T47D (cell line): Measurements from ENCODE around the gene GTF3A.
A peak's percentile ranks its signal among the peaks of the same experiment; 100 is the strongest.

Experiments used
- DNase-seq, 2 experiments: peaks; one replicate each; pipeline versions ENCODE4 v3.0.0 to v3.0.0-alpha.2; 2011 to 2012; ENCODE audit warnings: low read depth in 1 of 2, low spot score in 1 of 2
- JUND ChIP-seq: IDR thresholded peaks from 2 replicates; pipeline ENCODE4 v1.6.1; 2012; ENCODE audit warnings: low read depth
- in situ Hi-C: cut with HindIII; loops from 2 replicates; pipeline ENCODE4 v1.10.0; 2016; ENCODE audit warnings: low sequenced_read_pairs, low pct_unique_long_range_greater_than_20kb

Gene GTF3A

DNA sequence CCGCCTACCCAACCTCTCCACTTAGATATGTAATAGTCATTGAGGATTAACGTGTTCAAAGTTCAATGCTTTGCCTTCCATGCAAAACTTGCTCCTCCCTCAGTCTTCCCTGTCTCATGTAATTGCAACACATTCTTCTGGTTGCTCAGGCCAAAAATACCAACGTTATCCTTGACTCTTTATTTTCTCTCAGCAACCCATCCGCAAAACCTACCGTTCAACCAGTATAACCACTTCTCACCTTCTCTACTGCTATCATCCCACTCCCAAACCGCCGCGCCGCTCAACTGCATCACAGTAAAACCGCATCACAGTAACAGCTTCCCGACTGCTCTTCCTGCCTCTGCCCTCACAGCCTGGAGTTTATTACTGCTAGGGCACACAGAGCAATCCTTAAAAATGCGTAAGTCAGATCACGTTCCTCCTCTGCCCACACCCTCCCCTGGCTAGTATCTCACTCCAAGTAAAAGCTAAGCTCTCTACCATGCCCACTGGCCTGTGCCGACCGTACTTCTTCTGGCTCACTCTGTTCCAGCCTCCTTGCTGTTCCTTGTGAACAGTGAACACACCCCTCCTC, 17.7 kb downstream of the GTF3A start:
- TF ChIP-seq JUND, result no peak
- in situ Hi-C loops, result no loop called here
- DNase-seq, result no peak

DNA sequence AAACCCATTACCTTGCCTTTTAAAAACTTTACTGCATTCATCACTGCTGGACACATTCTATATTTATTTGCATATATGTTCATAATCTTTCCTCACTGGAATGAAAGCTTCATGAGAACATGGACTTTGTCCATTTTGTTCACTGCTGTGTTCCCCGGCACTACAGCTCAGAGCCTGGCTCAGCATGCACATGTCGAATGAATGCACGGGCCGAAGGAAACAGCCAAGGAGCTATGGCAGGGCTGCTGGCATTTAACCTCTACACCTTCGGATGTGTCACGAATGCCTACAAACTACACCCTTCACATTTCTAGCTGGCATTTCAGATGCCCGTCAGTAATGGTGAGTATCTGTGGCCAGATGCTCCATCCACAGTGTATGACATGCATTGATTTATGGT, 18.4 kb downstream of the GTF3A start:
- no peak for DNase-seq
- TF ChIP-seq JUND, result no peak
- in situ Hi-C loops, result no loop called here

DNA sequence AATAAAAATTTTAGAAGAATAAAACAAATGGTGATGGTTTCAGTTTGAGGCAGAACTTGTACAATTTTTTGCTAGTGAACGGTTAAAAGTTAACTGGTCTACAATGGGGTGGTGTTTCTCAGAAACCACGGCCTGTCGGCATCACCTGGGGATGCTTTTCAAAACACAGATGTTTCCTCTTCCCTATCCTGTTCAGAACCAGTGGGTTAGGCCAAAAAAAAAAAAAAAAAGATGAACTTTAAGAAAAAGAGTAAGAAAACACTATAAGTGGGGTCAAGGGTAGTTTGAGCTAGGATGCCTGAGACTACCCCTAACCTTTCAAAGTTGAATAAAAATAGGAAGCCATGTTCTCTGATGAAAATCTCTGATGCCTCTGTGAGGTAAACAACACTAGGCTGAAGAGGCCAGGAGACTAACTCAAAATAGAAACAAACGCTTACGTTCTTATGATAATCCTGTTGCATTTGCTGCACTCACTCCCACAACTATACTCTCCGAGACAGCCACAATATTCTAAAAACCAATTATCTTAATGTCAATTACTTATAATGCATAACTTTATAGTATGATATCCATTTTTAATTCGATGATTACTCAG, 22.7 kb downstream of the GTF3A start:
- in situ Hi-C loops, result no loop called here
- no peak for DNase-seq
- TF ChIP-seq JUND, result no peak

DNA sequence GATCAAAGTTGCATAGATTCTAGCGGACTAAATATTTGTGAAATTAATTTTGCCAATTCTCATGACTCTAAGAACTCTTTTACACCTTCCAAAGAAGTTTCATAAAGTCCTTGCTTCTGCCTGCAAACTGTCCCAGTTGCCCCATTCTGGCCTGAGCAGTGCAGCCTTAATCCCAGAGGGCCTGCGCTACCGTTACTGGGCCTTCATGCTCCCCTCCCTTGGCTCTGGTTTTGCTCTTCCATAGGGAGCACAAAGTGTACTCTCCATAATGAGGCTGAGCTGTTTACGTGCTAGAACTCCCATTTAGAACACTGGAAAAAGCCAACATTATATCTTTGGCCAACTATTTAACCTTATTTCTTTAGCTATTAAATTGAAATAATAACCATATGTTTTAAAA, 23.9 kb downstream of the GTF3A start:
- no peak for TF ChIP-seq JUND
- in situ Hi-C loops, result no loop called here
- DNase-seq, result no peak

DNA sequence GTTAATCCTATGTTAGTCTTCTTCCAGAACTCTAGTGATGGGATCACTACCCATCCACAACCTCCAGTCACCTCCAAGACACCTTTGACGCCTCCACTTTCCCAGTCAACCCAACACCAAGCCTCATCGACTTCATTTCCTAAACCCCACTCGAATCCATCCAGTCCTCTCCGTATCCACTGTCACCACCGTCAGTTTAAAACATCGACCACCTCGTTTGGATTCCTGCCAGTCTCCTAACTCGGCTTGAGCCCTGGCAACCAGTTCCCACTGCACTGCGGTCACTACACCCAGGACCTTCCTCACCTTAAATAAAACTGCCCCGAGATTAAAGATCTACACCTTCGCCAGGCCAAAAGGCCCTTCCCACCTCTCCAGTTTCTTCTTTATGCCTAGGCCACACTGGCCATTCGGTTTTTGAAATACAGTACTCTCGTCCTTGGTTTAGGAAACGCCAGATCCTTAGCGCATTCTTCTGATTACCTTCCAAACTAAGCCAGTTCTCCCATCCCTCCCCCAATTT, 24.7 kb downstream of the GTF3A start:
- in situ Hi-C loops, result no loop called here
- no peak for TF ChIP-seq JUND

DNA sequence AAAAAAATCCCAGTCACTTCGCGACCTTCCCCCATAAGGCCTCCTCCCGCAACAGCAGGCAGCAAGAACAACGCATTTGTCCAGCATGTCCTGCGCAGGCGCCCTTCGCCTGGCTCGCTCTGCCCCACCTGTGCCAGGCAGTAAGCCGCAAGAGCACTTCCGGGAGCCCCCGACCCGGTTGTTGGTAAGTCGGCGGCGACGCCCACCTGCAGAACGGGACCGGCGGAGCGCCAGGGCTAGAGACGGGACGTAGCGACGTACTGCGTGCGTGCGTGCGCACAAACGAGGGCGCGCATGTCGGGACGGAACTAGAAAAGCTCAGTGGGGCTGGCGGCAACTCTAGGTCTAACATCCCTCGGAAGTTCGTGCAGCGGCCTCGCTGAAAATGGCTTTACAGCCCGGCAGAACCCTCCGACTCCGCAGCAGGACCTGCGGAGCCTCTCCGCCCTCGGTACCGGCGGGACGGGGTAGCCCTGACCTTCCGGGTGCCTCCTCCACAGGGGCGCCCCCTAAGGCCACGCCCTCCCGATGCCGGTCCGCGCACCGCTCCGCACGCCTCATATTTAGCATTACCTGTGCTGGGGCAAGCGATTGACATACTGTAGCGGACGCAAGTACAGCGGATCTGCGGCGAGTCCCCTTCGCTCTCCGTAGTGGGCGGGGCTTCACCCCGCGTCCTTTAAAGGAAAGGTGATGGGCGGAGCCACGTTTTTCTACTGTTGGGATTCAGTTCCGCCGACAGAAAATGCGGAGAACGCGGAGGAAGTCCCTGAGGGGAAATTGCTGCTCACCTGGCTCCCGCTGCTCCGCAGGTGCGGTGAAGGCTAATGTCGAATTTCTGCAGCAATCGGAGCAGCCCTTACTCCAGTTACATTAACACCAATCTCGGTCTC, 25.8 kb downstream of the GTF3A start, which contains the start of gene MTIF3:
TSS of gene MTIF3 (minus strand) at position 629 of the 893 bp plus-strand sequence. CDS start 10,116 bp downstream, outside the sequence.
- no peak for TF ChIP-seq JUND
- in situ Hi-C loops, result no loop called here

More for the DNA sequence above, 24.7 kb downstream of the GTF3A start:
- DNase-seq, result no peak

DNA sequence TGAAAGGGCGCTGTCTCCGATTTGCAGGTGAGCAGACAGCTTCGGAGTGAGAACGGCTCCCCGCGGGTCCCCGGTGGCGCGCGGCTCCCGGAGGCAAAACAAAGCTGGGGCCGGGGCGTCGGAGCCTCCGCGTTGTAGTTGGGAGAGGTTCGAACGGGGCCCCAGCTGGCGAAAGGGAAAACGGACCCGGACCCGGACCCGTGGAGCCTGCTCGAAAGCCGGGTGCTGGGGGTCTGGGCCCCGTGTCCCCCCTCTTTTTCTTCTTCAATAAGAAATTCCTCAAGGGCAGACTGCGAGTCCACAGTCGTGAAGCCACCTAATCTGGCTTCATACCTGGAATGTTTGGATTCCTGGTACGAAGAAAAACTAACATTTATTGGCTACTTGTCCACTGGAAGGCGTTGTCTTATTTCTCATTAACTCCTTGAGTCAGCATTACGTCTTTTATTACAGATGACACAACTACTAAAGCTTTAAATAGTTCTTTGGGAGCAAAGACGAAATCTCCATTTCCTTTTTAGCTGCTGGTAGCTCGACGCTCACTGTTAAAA, 26.6 kb downstream of the GTF3A start:
- in situ Hi-C loops, result no loop called here
- TF ChIP-seq JUND, result no peak
- peak; percentile 48 to 79 for DNase-seq

More for the DNA sequence above, 25.8 kb downstream of the GTF3A start, which contains the start of gene MTIF3:
- peak; percentile 70 to 96 for DNase-seq

DNA sequence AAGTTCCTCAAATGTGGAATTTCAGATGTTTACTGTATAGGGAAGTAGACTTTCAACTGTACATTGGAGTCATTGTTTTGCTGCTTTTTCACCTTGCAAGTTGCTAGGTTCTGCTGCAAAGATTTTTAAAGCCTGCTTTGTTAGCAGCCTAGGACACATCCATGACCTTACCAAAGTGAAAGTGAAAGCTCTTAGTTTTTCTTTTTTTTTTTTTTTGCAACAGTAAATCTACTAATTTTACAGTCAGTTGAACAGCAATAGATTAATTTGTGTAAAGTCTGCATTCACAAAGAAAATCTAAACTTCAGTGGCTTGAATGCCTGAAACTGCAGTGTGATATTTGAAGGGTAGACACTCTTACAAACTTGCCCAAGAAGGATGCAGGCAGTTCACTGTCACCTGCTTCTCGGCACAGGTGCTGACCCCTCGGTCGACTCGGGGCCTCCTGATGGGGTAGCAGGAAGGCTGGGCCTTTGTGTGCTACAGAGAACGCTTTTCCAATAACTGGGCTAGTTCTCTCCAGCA, 31.0 kb downstream of the GTF3A start:
- in situ Hi-C loops, result no loop called here
- no peak for TF ChIP-seq JUND
- no peak for DNase-seq

DNA sequence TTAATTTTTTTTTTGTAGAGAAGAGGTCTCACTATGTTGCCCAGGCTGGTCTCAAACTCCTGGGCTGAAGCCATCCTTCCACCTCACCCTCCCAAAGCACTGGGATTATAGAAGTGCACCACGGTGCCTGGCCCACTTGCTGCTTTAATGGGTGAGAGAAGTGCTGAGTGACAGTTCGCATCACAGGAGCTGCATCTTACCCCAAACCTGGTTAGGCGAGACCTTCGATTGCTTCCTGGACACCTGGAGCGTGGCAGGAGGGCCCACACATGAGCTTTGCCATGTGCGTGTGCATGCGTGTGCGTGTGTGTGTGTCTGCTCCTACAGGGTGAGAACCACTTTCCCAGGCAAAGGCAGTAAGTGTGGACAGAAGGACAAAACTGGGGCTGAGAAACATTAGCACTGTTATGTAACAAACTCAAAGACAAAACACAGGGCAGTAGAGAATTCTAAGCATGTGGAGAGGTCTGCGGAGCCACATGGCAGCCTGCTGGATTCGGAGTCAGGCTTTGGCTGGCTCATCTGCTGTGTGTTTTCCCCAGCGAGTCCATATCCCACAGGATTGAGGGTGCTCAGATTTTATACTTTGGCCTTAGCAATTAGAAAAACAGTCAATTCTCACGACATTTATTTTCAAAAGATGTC, 37.6 kb downstream of the GTF3A start:
- DNase-seq, result no peak
- no peak for TF ChIP-seq JUND
- in situ Hi-C loops, result no loop called here

DNA sequence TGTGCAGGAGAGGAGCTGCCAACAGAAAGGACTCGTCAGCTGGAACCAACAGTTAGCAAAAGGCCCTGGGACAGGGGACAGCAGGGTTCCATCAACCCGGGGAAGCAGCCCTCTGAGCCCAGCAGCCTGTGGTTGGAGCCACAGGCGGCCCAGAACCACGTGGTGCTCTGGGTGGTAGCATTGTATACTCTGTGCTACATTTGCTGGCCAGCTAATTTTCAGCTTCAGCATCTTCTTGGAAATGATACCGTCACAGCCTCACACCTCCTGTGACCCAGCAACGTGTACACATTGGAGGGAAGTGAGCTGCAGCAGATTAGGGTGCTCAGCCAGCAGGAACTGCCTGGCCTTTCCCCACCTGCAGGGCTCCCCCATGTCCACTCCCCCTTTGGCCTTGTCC, 39.1 kb downstream of the GTF3A start:
- no peak for DNase-seq
- TF ChIP-seq JUND, result no peak
- in situ Hi-C loops, result no loop called here

DNA sequence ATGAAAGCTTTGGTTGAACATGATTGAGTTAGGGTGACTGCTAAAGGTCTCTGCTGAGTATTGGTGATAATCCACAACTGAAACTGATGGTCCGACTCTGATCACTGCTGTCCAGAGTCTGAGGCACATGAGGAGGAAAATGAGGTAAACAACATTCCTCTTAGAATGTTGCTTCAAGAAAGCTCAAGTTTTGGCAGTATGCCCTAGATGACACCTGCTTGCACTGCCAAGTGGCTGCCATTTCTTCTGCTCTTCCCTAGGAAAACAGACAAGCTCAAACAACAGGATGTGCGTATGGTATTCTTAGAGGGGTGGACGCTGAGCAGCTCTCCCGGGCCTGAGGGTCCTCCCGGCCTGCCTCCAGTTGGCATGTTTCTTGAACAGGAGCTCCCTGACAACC, 41.2 kb downstream of the GTF3A start:
- in situ Hi-C loops, result no loop called here

DNA sequence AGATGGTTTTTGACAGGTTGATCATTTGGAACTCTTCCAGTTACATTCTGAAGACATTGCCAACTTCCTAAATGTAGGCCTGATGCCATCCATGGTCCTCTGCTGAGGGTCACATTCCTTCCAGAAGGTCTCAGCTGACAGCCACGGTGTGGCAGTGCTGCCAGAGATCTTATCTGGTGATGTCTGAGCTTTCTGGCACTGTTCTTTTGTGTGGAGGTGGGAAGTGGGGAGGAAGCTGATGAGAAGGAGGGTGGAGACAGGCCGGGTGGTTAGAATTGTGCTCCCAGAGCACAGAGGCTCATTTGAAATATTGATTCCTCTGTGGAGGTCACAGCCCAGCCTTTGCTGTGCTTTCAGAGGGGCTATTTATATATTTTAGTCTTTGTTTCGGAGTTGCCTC, 42.1 kb downstream of the GTF3A start:
- DNase-seq, result peak in 1 of 2 experiments; percentile 16
- in situ Hi-C loops, result no loop called here
- no peak for TF ChIP-seq JUND

More for the DNA sequence above, 41.2 kb downstream of the GTF3A start:
- TF ChIP-seq JUND, result no peak
- DNase-seq, result peak in 1 of 2 experiments; percentile 22
